ENCODE measurements around the gene PDLIM3. TPM values are rescaled to one million over a fixed set of nuclear protein-coding genes. Genes with fewer than 3 reads are reported as not detected.

Gene PDLIM3
- total RNA-seq, 1 experiment from 2014 or later, result 6.2 TPM

GRCh38 chr4:185500576-185500975 is 34.7 kb downstream of the PDLIM3 start (continued):
- TF ChIP-seq NR2C2 (CRISPR knock-in tag; IDR thresholded peaks at IDR 0.05) (no peak), PRRX2 (CRISPR knock-in tag; IDR thresholded peaks at IDR 0.05) (no peak), FOXP1 (CRISPR knock-in tag; IDR thresholded peaks at IDR 0.05; ENCODE audit: borderline replicate concordance) (no peak), ZBTB43 (CRISPR knock-in tag; IDR thresholded peaks at IDR 0.05) (no peak), AFF4 (CRISPR knock-in tag; IDR thresholded peaks at IDR 0.05; ENCODE audit: borderline replicate concordance) (no peak), ESRRA (CRISPR knock-in tag; IDR thresholded peaks at IDR 0.05; ENCODE audit: borderline replicate concordance) (no peak)
- TF ChIP-seq, protein P1, sequence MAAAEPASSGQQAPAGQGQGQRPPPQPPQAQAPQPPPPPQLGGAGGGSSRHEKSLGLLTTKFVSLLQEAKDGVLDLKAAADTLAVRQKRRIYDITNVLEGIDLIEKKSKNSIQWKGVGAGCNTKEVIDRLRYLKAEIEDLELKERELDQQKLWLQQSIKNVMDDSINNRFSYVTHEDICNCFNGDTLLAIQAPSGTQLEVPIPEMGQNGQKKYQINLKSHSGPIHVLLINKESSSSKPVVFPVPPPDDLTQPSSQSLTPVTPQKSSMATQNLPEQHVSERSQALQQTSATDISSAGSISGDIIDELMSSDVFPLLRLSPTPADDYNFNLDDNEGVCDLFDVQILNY (CRISPR knock-in tag; IDR thresholded peaks at IDR 0.05), result no peak
- TF ChIP-seq, protein P2, sequence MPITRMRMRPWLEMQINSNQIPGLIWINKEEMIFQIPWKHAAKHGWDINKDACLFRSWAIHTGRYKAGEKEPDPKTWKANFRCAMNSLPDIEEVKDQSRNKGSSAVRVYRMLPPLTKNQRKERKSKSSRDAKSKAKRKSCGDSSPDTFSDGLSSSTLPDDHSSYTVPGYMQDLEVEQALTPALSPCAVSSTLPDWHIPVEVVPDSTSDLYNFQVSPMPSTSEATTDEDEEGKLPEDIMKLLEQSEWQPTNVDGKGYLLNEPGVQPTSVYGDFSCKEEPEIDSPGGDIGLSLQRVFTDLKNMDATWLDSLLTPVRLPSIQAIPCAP (CRISPR knock-in tag; IDR thresholded peaks at IDR 0.05), result no peak

DNA sequence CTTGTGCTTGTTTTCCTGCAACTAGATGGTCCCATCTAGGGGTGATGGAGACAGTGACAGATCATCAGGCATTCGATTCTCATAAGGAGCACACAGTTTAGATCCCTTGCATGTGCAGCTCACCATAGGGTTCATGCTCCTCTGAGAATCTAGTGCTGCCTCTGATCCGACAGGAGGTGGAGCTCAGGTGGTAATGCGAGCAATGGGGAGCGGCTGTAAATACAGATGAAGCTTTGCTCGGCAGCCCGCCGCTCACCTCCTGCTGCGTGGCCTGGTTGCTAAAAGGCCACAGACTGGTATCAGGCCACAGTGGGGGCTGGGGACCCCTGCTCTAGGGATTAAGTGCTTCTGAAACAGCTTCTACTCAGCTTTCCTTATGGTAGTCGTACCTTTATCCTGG is 35.3 kb downstream of the PDLIM3 start:
- ATAC-seq (no peak), DNase-seq (ENCODE audit: low spot score) (no peak)
- POLR2A ChIA-PET, result no interaction called here
- peaks cover 3% of the 10 kb centered on the region for H3K27me3 Mint-ChIP-seq (ENCODE audit: low read depth)
- no peak overlapping the region for H3K27ac Mint-ChIP-seq
- no peak for TF ChIP-seq ZNF138 (CRISPR knock-in tag; conservative IDR thresholded peaks at IDR 0.05)
- TF ChIP-seq, protein P1 (CRISPR knock-in tag; IDR thresholded peaks at IDR 0.05), result no peak
- TF ChIP-seq, protein P3, sequence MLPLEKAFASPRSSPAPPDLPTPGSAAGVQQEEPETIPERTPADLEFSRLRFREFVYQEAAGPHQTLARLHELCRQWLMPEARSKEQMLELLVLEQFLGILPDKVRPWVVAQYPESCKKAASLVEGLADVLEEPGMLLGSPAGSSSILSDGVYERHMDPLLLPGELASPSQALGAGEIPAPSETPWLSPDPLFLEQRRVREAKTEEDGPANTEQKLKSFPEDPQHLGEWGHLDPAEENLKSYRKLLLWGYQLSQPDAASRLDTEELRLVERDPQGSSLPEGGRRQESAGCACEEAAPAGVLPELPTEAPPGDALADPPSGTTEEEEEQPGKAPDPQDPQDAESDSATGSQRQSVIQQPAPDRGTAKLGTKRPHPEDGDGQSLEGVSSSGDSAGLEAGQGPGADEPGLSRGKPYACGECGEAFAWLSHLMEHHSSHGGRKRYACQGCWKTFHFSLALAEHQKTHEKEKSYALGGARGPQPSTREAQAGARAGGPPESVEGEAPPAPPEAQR (CRISPR knock-in tag; IDR thresholded peaks at IDR 0.05), result no peak
- TF ChIP-seq PRDM15 (CRISPR knock-in tag; IDR thresholded peaks at IDR 0.05), result no peak
- TF ChIP-seq JUN (CRISPR knock-in tag; IDR thresholded peaks at IDR 0.05), result no peak
- TF ChIP-seq FOXK1 (CRISPR knock-in tag; IDR thresholded peaks at IDR 0.05), result no peak
- H3K4me3 Mint-ChIP-seq, result no peak overlapping the region
- CTCF ChIA-PET, result no interaction called here
- H3K4me1 Mint-ChIP-seq, result no peaks in the 10 kb centered on the region
- H3K36me3 Mint-ChIP-seq, result peaks cover 20% of the 10 kb centered on the region
- peaks cover 16% of the 10 kb centered on the region for H3K9me3 Mint-ChIP-seq

Data from WTC11 (cell line).